ENCODE data around the gene UGT1A5. TPM values are rescaled to one million over a fixed set of nuclear protein-coding genes. Genes with fewer than 3 reads are reported as not detected.

UGT1A5 gene
- total RNA-seq, 1 experiment from 2014 or later: 7.1 TPM

DNA sequence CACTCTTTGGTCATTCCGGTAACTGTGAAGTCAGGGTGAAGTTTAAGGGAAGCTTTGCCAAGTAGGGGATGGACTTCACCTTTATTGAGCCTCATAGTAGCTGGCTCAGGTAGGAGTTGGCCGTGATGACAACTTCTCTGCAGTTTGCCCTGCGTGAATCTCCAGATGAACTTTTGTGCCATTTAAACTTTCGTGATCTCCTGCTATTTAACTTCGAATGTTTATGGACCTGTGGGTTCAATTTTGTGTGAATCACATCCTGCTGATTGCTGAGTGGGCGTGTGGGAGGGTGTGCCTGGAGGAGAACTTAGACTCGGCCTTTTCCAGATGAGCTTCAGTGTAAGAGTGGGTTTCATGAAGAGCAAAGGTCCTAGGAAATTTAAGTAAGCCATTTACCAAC, 51.6 kb downstream of the UGT1A5 start:
- H3K27me3 Mint-ChIP-seq (ENCODE audit: unreplicated experiment): no peaks in the 10 kb centered on the region
- peak; percentile 7 for DNase-seq
- intact Hi-C loops (cut with micrococcal nuclease; ENCODE audit: unreplicated experiment): loop anchor here (5.0 to 10.0 kb wide), 2 partner anchors 72 to 129 kb away; partner anchors contain the start of genes UGT1A10 and UGT1A6
- no TSS peak for BruUV-seq (replicated peaks)
- TF ChIP-seq, protein P1, sequence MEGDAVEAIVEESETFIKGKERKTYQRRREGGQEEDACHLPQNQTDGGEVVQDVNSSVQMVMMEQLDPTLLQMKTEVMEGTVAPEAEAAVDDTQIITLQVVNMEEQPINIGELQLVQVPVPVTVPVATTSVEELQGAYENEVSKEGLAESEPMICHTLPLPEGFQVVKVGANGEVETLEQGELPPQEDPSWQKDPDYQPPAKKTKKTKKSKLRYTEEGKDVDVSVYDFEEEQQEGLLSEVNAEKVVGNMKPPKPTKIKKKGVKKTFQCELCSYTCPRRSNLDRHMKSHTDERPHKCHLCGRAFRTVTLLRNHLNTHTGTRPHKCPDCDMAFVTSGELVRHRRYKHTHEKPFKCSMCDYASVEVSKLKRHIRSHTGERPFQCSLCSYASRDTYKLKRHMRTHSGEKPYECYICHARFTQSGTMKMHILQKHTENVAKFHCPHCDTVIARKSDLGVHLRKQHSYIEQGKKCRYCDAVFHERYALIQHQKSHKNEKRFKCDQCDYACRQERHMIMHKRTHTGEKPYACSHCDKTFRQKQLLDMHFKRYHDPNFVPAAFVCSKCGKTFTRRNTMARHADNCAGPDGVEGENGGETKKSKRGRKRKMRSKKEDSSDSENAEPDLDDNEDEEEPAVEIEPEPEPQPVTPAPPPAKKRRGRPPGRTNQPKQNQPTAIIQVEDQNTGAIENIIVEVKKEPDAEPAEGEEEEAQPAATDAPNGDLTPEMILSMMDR (IDR thresholded peaks at IDR 0.05; ENCODE audit: unreplicated experiment): no peak
- peaks cover 22% of the 10 kb centered on the region for H3K36me3 Mint-ChIP-seq (ENCODE audit: insufficient read depth, unreplicated experiment)
- H3K9me3 Mint-ChIP-seq (ENCODE audit: low read depth, unreplicated experiment): no peaks in the 10 kb centered on the region
- peaks cover 68% of the 10 kb centered on the region for H3K4me1 Mint-ChIP-seq (ENCODE audit: low read depth, unreplicated experiment)
- CTCF ChIA-PET: interaction anchor here (0.6 kb wide), 1 partner anchor 77 kb away, joined by 3 read pairs; no protein-coding TSS in a partner anchor
- H3K27ac Mint-ChIP-seq (ENCODE audit: unreplicated experiment): peak overlapping the region; percentile 50
- peak overlapping the region; percentile 45 for H3K4me3 Mint-ChIP-seq (ENCODE audit: low read depth, unreplicated experiment)

DNA sequence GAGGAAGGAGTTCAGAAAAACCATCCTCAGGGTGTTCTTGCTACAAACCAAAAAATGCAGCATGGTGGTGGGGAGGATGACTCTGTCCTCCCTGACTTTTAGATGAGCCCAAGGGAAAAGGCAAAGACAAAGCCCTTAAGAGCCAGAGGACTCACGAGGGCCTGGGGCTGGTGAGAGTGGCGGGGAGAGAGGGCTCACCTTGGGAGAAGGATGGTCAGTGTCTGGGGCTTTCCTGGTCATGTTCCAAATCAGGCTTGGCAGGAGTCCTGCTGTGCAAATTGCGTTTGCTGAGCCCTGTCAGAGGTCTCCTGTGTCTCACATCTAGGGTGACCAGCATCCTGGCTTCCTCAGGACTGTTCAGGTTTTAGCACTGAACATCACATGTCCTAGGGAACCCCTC, 52.1 kb downstream of the UGT1A5 start:
- intact Hi-C loops (cut with micrococcal nuclease; ENCODE audit: unreplicated experiment): loop anchor here (5.0 to 10.0 kb wide), 2 partner anchors 72 to 130 kb away; partner anchors contain the start of genes UGT1A10 and UGT1A6
- DNase-seq: no peak
- peak overlapping the region; percentile 45 for H3K4me3 Mint-ChIP-seq (ENCODE audit: low read depth, unreplicated experiment)
- peak overlapping the region; percentile 50 for H3K27ac Mint-ChIP-seq (ENCODE audit: unreplicated experiment)
- no peaks in the 10 kb centered on the region for H3K27me3 Mint-ChIP-seq (ENCODE audit: unreplicated experiment)
- H3K4me1 Mint-ChIP-seq (ENCODE audit: low read depth, unreplicated experiment): peaks cover 63% of the 10 kb centered on the region
- peaks cover 24% of the 10 kb centered on the region for H3K36me3 Mint-ChIP-seq (ENCODE audit: insufficient read depth, unreplicated experiment)
- CTCF ChIA-PET: interaction anchor here (0.6 kb wide), 1 partner anchor 77 kb away, joined by 3 read pairs; no protein-coding TSS in a partner anchor
- TF ChIP-seq, protein P1 (IDR thresholded peaks at IDR 0.05; ENCODE audit: unreplicated experiment): no peak
- no peaks in the 10 kb centered on the region for H3K9me3 Mint-ChIP-seq (ENCODE audit: low read depth, unreplicated experiment)
- BruUV-seq (replicated peaks): no TSS peak

DNA sequence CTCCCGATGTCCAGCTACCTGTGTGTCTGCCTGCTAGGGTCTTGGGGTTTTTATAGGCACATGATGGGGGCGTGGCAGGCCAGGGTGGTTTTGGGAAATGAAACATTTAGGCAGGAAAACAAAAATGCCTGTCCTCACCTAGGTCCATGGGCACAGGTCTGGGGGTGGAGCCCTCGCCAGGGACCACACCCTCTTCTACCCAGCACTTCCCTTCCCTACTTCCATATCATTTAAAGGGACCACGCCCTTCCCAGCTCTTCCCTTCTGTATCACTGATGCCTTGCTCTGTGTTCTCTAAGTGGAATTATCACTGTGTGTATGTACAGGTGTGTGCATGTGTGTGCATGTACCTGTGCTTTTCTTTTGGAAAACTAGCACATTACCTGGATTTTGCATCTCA, 53.7 kb downstream of the UGT1A5 start:
- DNase-seq: no peak
- Mint-ChIP-seq H3K27ac (ENCODE audit: unreplicated experiment) (no peak overlapping the region), H3K4me3 (ENCODE audit: low read depth, unreplicated experiment) (no peak overlapping the region), H3K4me1 (ENCODE audit: low read depth, unreplicated experiment) (peaks cover 47% of the 10 kb centered on the region), H3K9me3 (ENCODE audit: low read depth, unreplicated experiment) (no peaks in the 10 kb centered on the region), H3K36me3 (ENCODE audit: insufficient read depth, unreplicated experiment) (peaks cover 24% of the 10 kb centered on the region), H3K27me3 (ENCODE audit: unreplicated experiment) (no peaks in the 10 kb centered on the region)
- TF ChIP-seq, protein P1 (IDR thresholded peaks at IDR 0.05; ENCODE audit: unreplicated experiment): no peak
- CTCF ChIA-PET: no interaction called here
- no TSS peak for BruUV-seq (replicated peaks)
- intact Hi-C loops (cut with micrococcal nuclease; ENCODE audit: unreplicated experiment): loop anchor here (2.0 to 10.0 kb wide), 2 partner anchors 38 to 132 kb away; partner anchors contain the start of genes UGT1A10 and UGT1A3

DNA sequence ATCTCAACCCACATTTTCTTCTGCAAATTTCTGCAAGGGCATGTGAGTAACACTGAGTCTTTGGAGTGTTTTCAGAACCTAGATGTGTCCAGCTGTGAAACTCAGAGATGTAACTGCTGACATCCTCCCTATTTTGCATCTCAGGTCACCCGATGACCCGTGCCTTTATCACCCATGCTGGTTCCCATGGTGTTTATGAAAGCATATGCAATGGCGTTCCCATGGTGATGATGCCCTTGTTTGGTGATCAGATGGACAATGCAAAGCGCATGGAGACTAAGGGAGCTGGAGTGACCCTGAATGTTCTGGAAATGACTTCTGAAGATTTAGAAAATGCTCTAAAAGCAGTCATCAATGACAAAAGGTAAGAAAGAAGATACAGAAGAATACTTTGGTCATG, 55.4 kb downstream of the UGT1A5 start:
- peaks cover 31% of the 10 kb centered on the region for H3K4me1 Mint-ChIP-seq (ENCODE audit: low read depth, unreplicated experiment)
- H3K9me3 Mint-ChIP-seq (ENCODE audit: low read depth, unreplicated experiment): no peaks in the 10 kb centered on the region
- BruUV-seq (replicated peaks): no TSS peak
- intact Hi-C loops (cut with micrococcal nuclease; ENCODE audit: unreplicated experiment): loop anchor here (10.0 kb wide), 1 partner anchor 133 kb away; the partner anchor contains the start of gene UGT1A10
- H3K36me3 Mint-ChIP-seq (ENCODE audit: insufficient read depth, unreplicated experiment): peaks cover 24% of the 10 kb centered on the region
- CTCF ChIA-PET: no interaction called here
- H3K27ac Mint-ChIP-seq (ENCODE audit: unreplicated experiment): no peak overlapping the region
- H3K27me3 Mint-ChIP-seq (ENCODE audit: unreplicated experiment): no peaks in the 10 kb centered on the region
- H3K4me3 Mint-ChIP-seq (ENCODE audit: low read depth, unreplicated experiment): no peak overlapping the region
- no peak for DNase-seq
- TF ChIP-seq, protein P1 (IDR thresholded peaks at IDR 0.05; ENCODE audit: unreplicated experiment): no peak
